ENCODE results near the gene EXOC2. TPM values are rescaled to one million over a fixed set of nuclear protein-coding genes. Genes with fewer than 3 reads are reported as not detected.

EXOC2 gene
- total and polyA plus RNA-seq, 2 of the 13 experiments (the other 11 are each of a cell fraction or from before 2014, with no cell fraction given), result 12.6 to 22.9 TPM

DNA sequence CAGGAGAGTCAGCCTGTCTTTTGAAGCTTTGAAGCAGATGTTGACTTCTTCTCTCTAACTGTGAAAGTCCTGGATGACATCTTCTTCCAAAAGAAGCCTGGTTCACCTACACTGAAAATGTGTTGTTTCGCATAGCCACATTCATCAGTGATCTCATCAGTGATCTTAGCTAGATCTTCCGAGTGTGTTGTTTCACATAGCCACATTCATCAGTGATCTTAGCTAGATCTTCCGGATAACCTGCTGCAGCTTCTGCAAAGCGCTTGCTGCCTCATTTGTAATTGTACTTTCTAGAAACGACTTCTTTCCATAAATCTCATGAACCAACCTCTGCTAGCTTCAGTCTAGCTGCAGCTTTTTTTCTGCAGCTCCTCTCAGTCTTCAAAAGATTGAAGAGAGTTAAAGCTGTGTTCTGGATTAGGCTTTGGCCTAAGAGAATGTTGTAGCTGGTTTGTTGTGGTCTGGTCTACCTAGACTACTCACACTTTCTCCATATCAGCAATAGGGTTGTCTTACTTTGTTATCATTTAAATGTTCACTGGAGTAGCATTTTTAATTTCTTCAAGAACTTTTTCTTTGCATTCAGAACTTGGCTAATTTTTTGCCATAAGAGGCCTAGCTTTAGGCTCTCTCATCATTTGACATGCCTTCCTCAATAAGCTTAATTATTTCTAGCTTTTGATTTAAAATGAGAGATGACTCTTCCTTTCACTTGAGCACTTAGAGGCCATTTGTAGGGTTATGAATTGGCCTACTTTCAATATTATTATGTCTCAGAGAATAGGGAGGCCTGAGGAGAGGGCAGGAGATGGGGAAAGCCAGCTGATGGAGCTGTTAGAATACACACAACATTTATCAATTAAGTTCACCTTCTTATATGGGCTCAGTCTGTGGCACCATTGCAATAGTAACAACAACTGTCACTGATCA is 48.7 kb upstream of the EXOC2 start:
- ATAC-seq (no peak), FAIRE-seq (no peak), DNase-seq (ENCODE audit: low spot score) (no peak)
- H3K27me3 ChIP-seq (ENCODE audit: control insufficient read depth in 1 of 2, insufficient read depth in 2 of 2, low read length in 2 of 2), result 0 out of 5 replicates have a peak, but pooled peaks cover 0 to 3% of the 10 kb centered on the region in 2 experiments
- H2AFZ ChIP-seq (ENCODE audit: low read length), result no peak overlapping the region
- H3K27ac ChIP-seq (ENCODE audit: extremely low read length, insufficient read depth, low read length), result no peak overlapping the region
- in situ Hi-C loops (cut with HindIII; ENCODE audit: extremely low pct_ligation_motif_present, low pct_unique_long_range_greater_than_20kb), result no loop called here
- H3K9ac ChIP-seq (ENCODE audit: insufficient read depth, low read depth, low read length), result no peak overlapping the region
- no peak overlapping the region for H3K4me3 ChIP-seq (replicated peaks in 1 of 3; ENCODE audit: insufficient read depth in 1 of 3, low read depth in 2 of 3, low read length in 3 of 3)
- H3K4me2 ChIP-seq (ENCODE audit: low read depth, low read length), result no peak overlapping the region
- 42% methylated on average over 5 of the region's 5 CpGs for WGBS (ENCODE audit: low lambda C conversion rate)
- H3K36me3 ChIP-seq (replicated peaks in 1 of 2; ENCODE audit: control insufficient read depth in 1 of 2, insufficient read depth in 2 of 2, low read length in 2 of 2), result no peaks in the 10 kb centered on the region
- POLR2A ChIA-PET, result no interaction called here
- no TSS peak for BruUV-seq (replicated peaks)
- H3K79me2 ChIP-seq (ENCODE audit: insufficient read depth, low read length), result no peaks in the 10 kb centered on the region
- TF ChIP-seq NCOA1 (CRISPR knock-in tag; IDR thresholded peaks at IDR 0.05), result no peak
- no peak for TF ChIP-seq ZNF7 (CRISPR knock-in tag; IDR thresholded peaks at IDR 0.05)
- TF ChIP-seq, protein P1, sequence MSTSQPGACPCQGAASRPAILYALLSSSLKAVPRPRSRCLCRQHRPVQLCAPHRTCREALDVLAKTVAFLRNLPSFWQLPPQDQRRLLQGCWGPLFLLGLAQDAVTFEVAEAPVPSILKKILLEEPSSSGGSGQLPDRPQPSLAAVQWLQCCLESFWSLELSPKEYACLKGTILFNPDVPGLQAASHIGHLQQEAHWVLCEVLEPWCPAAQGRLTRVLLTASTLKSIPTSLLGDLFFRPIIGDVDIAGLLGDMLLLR (CRISPR knock-in tag; IDR thresholded peaks at IDR 0.05), result no peak
- TF ChIP-seq ZBTB49 (CRISPR knock-in tag; IDR thresholded peaks at IDR 0.05; ENCODE audit: borderline replicate concordance), result no peak
- TF ChIP-seq ZNF143 (CRISPR knock-in tag; IDR thresholded peaks at IDR 0.05), result no peak
- TF ChIP-seq ZNF547 (CRISPR knock-in tag; IDR thresholded peaks at IDR 0.05), result no peak
- no peaks in the 10 kb centered on the region for H3K4me1 ChIP-seq (ENCODE audit: insufficient read depth, low read length)
- intact Hi-C loops (cut with micrococcal nuclease; ENCODE audit: unreplicated experiment), result no loop called here
- CTCF ChIA-PET (ENCODE audit: low intra/inter-chr PET ratio, low total read pairs), result no interaction called here
- no peaks in the 10 kb centered on the region for H3K9me3 ChIP-seq (ENCODE audit: low read length)
- H4K20me1 ChIP-seq (ENCODE audit: insufficient read depth, low read length), result no peaks in the 10 kb centered on the region

Measured in HepG2 (cell line).